GM18498 (cell line): ENCODE measurements around the gene SYCE3.
A peak's percentile ranks its signal among the peaks of the same experiment; 100 is the strongest.
"Not testable (repeated sequence)": the region's sequence is repeated elsewhere in the genome, so short reads cannot be mapped to it uniquely, and the experiment has no call there.

Experiments used
- ATAC-seq: cut with Tn5 transposase; IDR thresholded peaks from one replicate; pipeline ENCODE4 v1.9.1; 2021; ENCODE audit warnings: mild to moderate bottlenecking, moderate library complexity; ENCODE audit not compliant: unreplicated experiment

The SYCE3 gene

DNA sequence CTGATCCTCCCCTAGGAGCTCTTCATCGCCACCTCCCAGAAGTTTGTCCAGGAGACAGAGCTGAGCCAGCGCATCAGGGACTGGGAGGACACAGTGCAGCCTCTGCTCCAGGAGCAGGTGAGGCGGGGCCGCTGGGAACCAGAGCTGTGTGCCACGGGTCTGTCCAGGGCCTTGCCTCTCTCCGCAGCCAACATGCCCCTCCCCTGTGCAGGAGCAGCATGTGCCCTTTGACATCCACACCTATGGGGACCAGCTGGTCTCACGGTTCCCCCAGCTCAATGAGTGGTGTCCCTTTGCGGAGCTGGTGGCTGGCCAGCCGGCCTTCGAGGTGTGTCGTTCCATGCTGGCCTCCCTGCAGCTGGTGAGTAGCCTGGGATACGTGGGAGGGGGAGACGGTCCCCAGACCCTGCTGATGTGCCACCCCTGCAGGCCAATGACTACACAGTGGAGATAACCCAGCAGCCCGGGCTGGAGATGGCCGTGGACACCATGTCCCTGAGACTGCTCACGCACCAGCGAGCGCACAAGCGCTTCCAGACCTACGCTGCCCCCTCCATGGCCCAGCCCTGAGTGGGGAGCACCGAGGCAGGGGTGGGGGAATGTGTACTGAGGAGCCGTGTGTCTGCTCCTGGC is 39.8 kb downstream of the SYCE3 start:
- ATAC-seq = no peak

DNA sequence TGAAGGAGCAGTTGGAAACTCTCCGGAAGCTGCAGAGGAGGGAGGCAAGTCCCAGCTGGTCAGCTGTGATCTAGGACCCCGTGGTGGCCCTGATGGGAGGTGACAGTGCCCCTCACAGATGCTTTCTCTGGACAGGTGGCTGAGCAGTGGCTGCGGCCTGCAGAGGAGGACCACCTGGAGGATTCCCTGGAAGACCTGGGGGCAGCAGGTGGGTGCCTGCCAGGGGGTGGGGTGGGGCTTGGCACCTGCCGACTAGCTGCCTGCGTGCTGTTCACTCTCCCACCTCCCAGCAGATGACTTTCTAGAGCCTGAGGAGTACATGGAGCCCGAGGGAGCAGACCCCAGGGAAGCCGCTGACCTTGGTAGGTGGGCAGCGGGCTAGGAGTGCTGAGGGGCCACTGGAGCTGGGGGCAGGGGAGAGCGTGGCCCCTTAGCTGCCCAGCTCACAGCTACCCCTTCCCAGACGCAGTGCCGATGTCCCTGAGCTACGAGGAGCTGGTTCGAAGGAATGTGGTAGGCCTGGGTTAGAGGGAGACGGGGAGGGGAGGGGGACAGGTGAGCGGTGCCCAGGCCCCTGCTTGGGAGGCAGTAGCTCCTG is 40.4 kb downstream of the SYCE3 start:
- ATAC-seq = no peak

DNA sequence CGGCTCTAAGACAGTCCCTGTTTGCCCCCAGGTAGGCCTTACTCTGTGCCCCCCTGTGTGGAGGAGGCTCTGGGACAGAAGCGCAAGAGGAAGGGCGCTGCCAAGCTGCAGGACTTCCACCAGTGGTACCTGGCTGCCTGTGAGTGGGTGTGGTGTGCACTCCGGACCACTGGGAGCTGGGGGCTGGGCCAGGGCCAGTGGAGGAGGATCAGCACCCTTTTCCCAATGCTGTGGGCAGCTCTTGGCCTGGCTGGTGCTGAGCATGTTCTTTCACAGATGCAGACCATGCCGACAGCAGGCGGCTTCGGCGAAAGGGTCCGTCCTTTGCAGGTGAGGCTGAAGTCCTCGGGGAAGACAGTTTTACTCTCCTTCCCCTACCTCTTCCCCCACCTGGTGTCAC is 41.0 kb downstream of the SYCE3 start:
- ATAC-seq = no peak

- no peak for ATAC-seq
These were observed 41.8 kb downstream of the SYCE3 start for GRCh38 chr22:50520826-50521453.

GRCh38 chr22:50520184-50520583 is 42.5 kb downstream of the SYCE3 start:
- ATAC-seq = not testable (repeated sequence)

- no peak for ATAC-seq
These were observed 43.6 kb downstream of the SYCE3 start for GRCh38 chr22:50519151-50519550.

GRCh38 chr22:50518606-50519005 is 44.1 kb downstream of the SYCE3 start:
- no peak for ATAC-seq

DNA sequence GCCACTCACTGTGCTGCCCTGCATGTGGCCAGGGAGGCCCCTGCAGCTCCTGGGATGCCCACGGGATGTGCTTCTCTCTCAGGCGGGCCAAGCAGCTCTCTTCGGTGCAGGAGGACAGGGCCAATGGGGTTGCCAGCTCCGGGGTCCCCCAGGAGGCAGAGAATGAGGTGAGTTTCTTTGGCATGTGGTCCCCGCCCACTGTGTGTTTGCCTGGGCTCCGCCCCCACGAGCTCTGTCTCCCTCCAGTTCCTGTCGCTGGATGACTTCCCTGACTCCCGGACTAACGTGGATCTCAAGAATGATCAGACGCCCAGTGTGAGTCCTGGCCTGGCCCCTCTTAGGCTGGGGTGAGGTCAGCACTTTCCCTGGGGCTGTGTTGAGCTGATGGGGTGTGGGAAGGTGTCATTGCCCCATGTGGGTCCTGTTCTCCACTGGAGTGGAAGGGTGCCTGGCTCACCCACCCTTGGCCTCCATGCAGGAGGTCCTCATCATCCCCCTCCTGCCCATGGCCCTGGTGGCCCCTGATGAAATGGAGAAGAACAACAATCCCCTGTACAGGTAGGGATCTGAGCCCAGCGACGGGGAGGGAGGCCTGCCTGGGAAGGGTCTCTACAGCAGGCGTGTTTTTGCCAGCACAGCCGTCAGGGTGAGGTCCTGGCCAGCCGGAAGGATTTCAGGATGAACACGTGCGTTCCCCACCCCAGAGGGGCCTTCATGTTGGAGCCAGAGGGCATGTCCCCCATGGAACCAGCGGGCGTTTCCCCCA is 45.0 kb downstream of the SYCE3 start:
- ATAC-seq = no peak

DNA sequence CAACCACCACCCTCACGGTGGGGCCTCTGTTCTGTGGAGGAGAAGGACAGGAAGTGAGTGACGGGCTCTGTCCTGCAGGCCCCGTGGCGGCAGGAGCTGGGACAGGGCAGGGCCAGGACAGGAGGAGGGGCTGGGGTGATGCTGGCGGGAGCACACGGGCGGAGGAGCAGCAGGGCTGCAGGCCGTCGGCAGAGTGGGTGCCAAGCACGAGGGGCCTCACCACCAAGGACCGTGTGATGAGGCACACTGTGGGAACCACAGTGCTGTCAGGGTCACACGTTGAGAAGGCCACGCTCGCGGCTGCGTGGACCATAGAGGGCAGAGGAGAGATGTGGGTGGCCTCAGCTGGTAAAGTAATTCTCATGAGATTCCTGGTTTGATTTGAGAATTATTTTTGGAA is 45.8 kb downstream of the SYCE3 start:
- ATAC-seq = no peak

DNA sequence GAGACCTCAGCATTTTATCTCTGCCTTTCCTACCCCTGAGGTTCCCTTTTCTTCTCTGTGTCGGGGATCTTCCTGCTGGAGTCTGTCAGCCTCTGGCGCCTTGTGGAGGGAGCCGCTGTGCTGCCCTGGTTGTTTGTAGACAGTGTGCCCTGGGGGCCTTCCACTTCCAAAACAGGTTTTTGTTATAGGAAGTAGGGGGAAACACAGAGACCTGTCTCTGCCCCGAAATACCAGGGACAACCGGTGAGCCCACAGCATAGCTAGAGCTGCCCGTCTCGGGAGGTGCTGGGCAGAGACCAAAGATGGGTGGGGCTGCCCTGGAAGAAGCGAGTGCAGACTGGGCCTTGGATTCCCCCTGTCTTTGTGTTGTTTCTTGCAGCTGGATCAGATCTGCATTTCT is 46.7 kb downstream of the SYCE3 start:
- no peak for ATAC-seq

- no peak for ATAC-seq
These were observed 49.5 kb downstream of the SYCE3 start for GRCh38 chr22:50513175-50513574.

DNA sequence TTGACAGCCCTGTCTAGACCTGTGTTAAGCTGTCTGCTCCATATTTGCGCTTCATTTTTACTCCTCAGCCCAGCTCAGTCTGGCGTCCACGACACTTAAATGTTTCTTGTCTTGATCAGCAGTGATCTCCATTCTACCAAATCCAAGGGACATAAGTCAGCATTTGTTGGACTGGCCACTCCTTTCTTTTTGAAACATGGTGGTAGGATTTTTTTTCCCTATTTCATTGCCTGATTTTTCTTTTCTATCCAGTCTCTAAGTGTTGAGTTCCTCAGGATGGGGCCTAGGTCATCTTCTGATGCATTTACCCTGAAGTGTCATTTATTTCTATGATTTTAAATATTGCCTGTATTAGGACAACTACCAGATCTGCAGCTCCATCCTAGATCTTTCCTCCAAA is 53.8 kb downstream of the SYCE3 start:
- no peak for ATAC-seq

DNA sequence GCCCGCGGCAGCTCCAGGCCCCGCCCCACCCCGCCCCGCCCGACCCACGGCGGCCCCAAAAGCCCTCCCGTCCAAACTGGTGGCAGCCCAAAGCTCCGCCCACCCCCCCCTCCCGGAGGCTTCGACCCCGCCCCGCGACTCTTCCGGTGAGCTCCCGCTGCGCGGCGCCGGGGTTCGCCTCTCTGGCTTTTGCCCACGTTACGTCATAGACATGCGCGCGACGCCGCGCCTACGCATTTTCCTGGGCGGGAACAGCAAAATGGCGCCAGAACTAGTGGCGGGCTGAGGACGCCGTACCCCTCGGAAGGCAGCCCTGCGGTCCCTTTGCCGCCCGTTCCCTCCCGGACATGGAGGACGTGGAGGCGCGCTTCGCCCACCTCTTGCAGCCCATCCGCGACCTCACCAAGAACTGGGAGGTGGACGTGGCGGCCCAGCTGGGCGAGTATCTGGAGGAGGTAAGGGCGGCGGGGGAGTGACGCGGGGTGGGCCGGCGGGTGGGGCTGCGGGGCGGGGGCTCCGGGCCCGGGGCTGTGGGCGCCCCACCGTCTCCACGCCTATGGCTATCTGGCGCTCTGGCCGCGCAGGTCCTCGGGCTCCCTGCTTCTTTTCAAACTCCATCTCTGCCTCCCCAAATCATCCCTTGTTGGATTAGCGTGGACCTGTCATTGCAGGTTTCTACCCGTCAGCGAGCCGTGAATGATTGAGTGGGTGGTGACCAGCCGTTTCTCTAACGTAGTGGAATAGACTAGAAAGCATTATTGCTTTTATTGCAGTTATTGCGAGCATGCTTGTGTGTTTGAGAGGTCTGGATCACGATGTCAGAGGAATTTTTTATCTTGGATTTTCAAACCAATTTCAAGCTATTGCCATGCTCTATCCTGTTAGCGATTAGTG is 54.5 kb downstream of the SYCE3 start, which contains the start of gene NCAPH2:
Gene NCAPH2, plus strand, starts transcription at position 234 of the 894 bp plus-strand sequence. Its CDS starts 114 bp downstream, at position 348.
- ATAC-seq = peak; percentile 64

GRCh38 chr22:50507421-50507990 is 55.2 kb downstream of the SYCE3 start, which contains the start of gene LMF2:
TSS of gene LMF2 (minus strand) at chr22:50507702. CDS start at chr22:50507675, 27 bp downstream.
- ATAC-seq = peak; percentile 60

GRCh38 chr22:50506611-50507420 is 55.9 kb downstream of the SYCE3 start:
- peak; percentile 9 for ATAC-seq

- ATAC-seq = no peak
These were observed 56.7 kb downstream of the SYCE3 start for GRCh38 chr22:50505776-50506610.

DNA sequence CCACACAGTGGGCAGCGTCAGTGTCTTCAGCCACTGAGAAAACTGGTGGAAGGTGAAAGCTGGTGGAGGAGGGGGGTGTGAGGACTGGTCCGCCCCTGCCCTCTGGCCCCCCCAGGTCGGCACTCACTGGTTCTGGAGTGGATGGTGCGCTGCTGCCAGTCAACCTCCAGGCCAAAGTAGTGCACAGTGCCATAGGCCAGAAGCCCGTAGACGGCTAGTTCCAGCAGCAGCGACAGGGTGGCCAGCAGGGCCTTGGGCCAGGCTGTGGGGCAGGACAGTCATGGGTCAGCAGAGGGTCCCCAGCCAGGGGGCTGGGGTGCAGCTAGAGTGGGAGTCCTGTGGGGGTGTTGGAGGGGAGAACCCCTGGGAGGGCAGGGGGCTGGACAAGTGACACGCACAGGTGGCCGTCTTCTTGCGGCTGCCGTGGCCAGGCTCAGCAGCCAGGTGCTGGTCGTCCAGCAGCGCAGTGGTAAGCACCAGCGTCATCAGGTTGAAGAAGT is 57.4 kb downstream of the SYCE3 start:
- no peak for ATAC-seq
